ENCODE data around the gene TDG. TPM values are rescaled to one million over a fixed set of nuclear protein-coding genes. Genes with fewer than 3 reads are reported as not detected.
"Not testable (repeated sequence)": the region's sequence is repeated elsewhere in the genome, so short reads cannot be mapped to it uniquely, and the experiment has no call there.

The TDG gene
- total RNA-seq, 1 experiment from 2014 or later, result 33.0 TPM

- H3K4me1 Mint-ChIP-seq, result no peaks in the 10 kb centered on the region
- no peak for TF ChIP-seq JAZF1 (CRISPR knock-in tag; IDR thresholded peaks at IDR 0.05)
- H3K27me3 Mint-ChIP-seq (ENCODE audit: low read depth), result 0 out of 2 replicates have a peak, but pooled peaks cover 4% of the 10 kb centered on the region
- no peak overlapping the region for H3K4me3 Mint-ChIP-seq
- H3K9me3 Mint-ChIP-seq, result peaks cover 16% of the 10 kb centered on the region
- H3K27ac Mint-ChIP-seq, result no peak overlapping the region
- DNase-seq (ENCODE audit: low spot score), result no peak
- no peak for ATAC-seq
- peaks cover 11% of the 10 kb centered on the region; the same call in 1 of the 2 replicates for H3K36me3 Mint-ChIP-seq
- ChIA-PET POLR2A (no interaction called here), CTCF (no interaction called here)
Observed at GRCh38 chr12:104025771-104026170, 60.1 kb downstream of the TDG start.

GRCh38 chr12:104026841-104027599 lies 61.3 kb downstream of the TDG start:
- H3K9me3 Mint-ChIP-seq, result peaks cover 16% of the 10 kb centered on the region
- ATAC-seq (no peak), DNase-seq (ENCODE audit: low spot score) (no peak)
- H3K36me3 Mint-ChIP-seq, result peaks cover 11% of the 10 kb centered on the region; the same call in 1 of the 2 replicates
- ChIA-PET CTCF (interaction anchor here (0.8 kb wide), 1 partner anchor 332 kb away, joined by 3 read pairs; no protein-coding TSS in a partner anchor), POLR2A (no interaction called here)
- H3K4me3 Mint-ChIP-seq, result no peak overlapping the region
- H3K27me3 Mint-ChIP-seq (ENCODE audit: low read depth), result no peaks in the 10 kb centered on the region
- H3K4me1 Mint-ChIP-seq, result no peaks in the 10 kb centered on the region
- no peak overlapping the region for H3K27ac Mint-ChIP-seq
- TF ChIP-seq ZNF671 (CRISPR knock-in tag; IDR thresholded peaks at IDR 0.05), result no peak

GRCh38 chr12:104030596-104030995 lies 64.9 kb downstream of the TDG start:
- POLR2A ChIA-PET; H3K4me3 Mint-ChIP-seq; H3K4me1 Mint-ChIP-seq; CTCF ChIA-PET; DNase-seq (ENCODE audit: low spot score); H3K27me3 Mint-ChIP-seq (ENCODE audit: low read depth); H3K27ac Mint-ChIP-seq; H3K9me3 Mint-ChIP-seq; ATAC-seq; H3K36me3 Mint-ChIP-seq: not testable (repeated sequence)

- H3K36me3 Mint-ChIP-seq; CTCF ChIA-PET; H3K27ac Mint-ChIP-seq; POLR2A ChIA-PET; ATAC-seq; H3K4me1 Mint-ChIP-seq; H3K9me3 Mint-ChIP-seq; H3K4me3 Mint-ChIP-seq; DNase-seq (ENCODE audit: low spot score): not testable (repeated sequence)
- peaks cover 12% of the 10 kb centered on the region for H3K27me3 Mint-ChIP-seq (ENCODE audit: low read depth)
Observed at GRCh38 chr12:104036143-104036542, 70.5 kb downstream of the TDG start.

Other genes with a start within 250 kb of the TDG start
- gene NT5DC3, start 124.6 kb upstream of the TDG start, total RNA-seq (2021), result 12.2 to 12.8 TPM (median 12.5 TPM) in 3 replicates
- 711 to 864 TPM (median 761 TPM) in 3 replicates for gene HSP90B1, start 35.5 kb upstream of the TDG start, total RNA-seq (2021)
- 4.5 to 10.2 TPM (median 8.8 TPM) in 3 replicates for gene GLT8D2, start 84.3 kb downstream of the TDG start, total RNA-seq (2021)
- gene HCFC2, start 98.7 kb downstream of the TDG start, total RNA-seq (2021), result 1.6 to 2.1 TPM (median 1.6 TPM) in 3 replicates
- 33.0 to 36.0 TPM (median 34.6 TPM) in 3 replicates for gene NFYB, start 172.3 kb downstream of the TDG start, total RNA-seq (2021)
- 95.6 to 113 TPM (median 98.7 TPM) in 3 replicates for gene TXNRD1, start 249.9 kb downstream of the TDG start, total RNA-seq (2021)